HEK293T (cell line): ENCODE data around the gene RUVBL1.

Experiments used
- ELF4 ChIP-seq: fragments of 450-650 bp; IDR thresholded peaks from 2 replicates; pipeline ENCODE4 v1.6.1; 2017; ENCODE audit warnings: antibody characterized with exemption
- FOXA1 ChIP-seq: fragments of 450-650 bp; IDR thresholded peaks from 2 replicates; pipeline ENCODE4 v1.6.1; 2016; ENCODE audit warnings: mild to moderate bottlenecking
- FOXK2 ChIP-seq: fragments of 450-650 bp; IDR thresholded peaks from 2 replicates; pipeline ENCODE4 v1.6.1; 2016; ENCODE audit warnings: mild to moderate bottlenecking
- HDGF ChIP-seq: fragments of 450-650 bp; IDR thresholded peaks from 2 replicates; pipeline ENCODE4 v1.6.1; 2017; ENCODE audit warnings: antibody characterized with exemption, borderline replicate concordance
- LEF1 ChIP-seq: fragments of 450-650 bp; IDR thresholded peaks from 2 replicates; pipeline ENCODE4 v1.6.1; 2017; ENCODE audit warnings: mild to moderate bottlenecking, borderline replicate concordance
- NFRKB ChIP-seq: fragments of 450-650 bp; IDR thresholded peaks from 2 replicates; pipeline ENCODE4 v1.6.1; 2016; ENCODE audit warnings: mild to moderate bottlenecking, moderate library complexity
- SP1 ChIP-seq: fragments of 450-650 bp; IDR thresholded peaks from 2 replicates; pipeline ENCODE4 v1.6.1; 2017
- SUZ12 ChIP-seq: fragments of 450-650 bp; IDR thresholded peaks from 2 replicates; pipeline ENCODE4 v1.6.1; 2016; ENCODE audit warnings: mild to moderate bottlenecking
- TARDBP ChIP-seq: fragments of 450-650 bp; IDR thresholded peaks from 2 replicates; pipeline ENCODE4 v1.6.1; 2016
- TF ChIP-seq, protein P1 (sequence below): fragments of 450-650 bp; IDR thresholded peaks from 2 replicates; pipeline ENCODE4 v1.6.1; 2016

DNA sequence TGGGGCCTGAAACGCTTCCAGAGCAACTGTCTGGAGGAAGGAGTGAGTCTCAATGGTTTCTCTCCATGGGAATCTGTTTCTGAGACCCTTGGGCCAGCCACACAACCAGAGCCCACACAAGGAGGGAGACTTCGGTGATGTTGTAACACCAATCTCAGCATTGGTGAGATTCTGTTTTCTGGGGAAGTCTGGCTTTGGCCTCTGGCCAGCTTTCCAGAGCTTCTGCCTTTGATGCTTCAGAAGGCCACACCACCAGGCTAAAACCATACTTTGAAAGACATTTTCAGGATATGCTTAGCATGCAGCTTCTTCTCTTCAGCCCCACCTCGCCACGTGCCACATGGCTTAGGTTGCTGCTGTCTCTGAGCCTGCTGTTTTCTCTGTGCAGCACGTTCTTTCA lies 26.0 kb upstream of the RUVBL1 start:
- no peak for TF ChIP-seq ELF4
- TF ChIP-seq FOXK2 = no peak
- TF ChIP-seq FOXA1 = no peak
- TF ChIP-seq SP1 = no peak
- TF ChIP-seq, protein P1, sequence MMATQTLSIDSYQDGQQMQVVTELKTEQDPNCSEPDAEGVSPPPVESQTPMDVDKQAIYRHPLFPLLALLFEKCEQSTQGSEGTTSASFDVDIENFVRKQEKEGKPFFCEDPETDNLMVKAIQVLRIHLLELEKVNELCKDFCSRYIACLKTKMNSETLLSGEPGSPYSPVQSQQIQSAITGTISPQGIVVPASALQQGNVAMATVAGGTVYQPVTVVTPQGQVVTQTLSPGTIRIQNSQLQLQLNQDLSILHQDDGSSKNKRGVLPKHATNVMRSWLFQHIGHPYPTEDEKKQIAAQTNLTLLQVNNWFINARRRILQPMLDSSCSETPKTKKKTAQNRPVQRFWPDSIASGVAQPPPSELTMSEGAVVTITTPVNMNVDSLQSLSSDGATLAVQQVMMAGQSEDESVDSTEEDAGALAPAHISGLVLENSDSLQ = no peak
- TF ChIP-seq SUZ12 = no peak
- TF ChIP-seq LEF1 = no peak
- no peak for TF ChIP-seq TARDBP
- TF ChIP-seq HDGF = no peak
- TF ChIP-seq NFRKB = no peak
